Gastrocnemius medialis (tissue), 4 donors: ENCODE measurements around the gene EYA3. TPM values are rescaled to one million over a fixed set of nuclear protein-coding genes. Genes with fewer than 3 reads are reported as not detected.
A peak's percentile ranks its signal among the peaks of the same experiment; 100 is the strongest.

Experiments used
- ATAC-seq, 2 donors: fragments of 150-250 bp; one replicate each; pipeline ENCODE4 v1.9.1; 2016
- DNase-seq, 2 donors: peaks; one replicate each; pipeline ENCODE4 v3.0.0-alpha.2; 2019
- H3K27ac ChIP-seq, 4 donors: fragments of 200-600 bp; sonication (generic); 1 replicate in 1 of 4; 2 replicates in 3 of 4; pipeline ENCODE4 v1.5.1; 2016 to 2018; ENCODE audit warnings: mild to moderate bottlenecking in 2 of 4, moderate library complexity in 1 of 4
- H3K27me3 ChIP-seq, 3 donors: fragments of 200-600 bp; sonication (generic) in 2 of 3; 1 replicate in 1 of 3; 2 replicates in 2 of 3; pipeline versions ENCODE4 v1.5.1 to v1.6.0; 2016 to 2019; ENCODE audit warnings: mild to moderate bottlenecking in 1 of 3, moderate library complexity in 1 of 3
- H3K36me3 ChIP-seq, 2 donors: fragments of 200-600 bp; sonication (generic) in 1 of 2; one replicate each; pipeline ENCODE4 v1.5.1; 2017 to 2018
- H3K4me1 ChIP-seq, 2 donors: fragments of 200-600 bp; sonication (generic) in 1 of 2; one replicate each; pipeline ENCODE4 v1.5.1; 2016 to 2017; ENCODE audit warnings: mild to moderate bottlenecking in 2 of 2
- H3K4me3 ChIP-seq, 4 donors: fragments of 200-600 bp; sonication (generic) in 3 of 4; 1 replicate in 1 of 4; 2 replicates in 3 of 4; pipeline ENCODE4 v1.5.1; 2016 to 2019; ENCODE audit warnings: mild to moderate bottlenecking in 2 of 4
- H3K9me3 ChIP-seq, 3 donors: fragments of 200-600 bp; sonication (generic) in 2 of 3; 1 replicate in 1 of 3; 2 replicates in 2 of 3; pipeline ENCODE4 v1.5.1; 2016 to 2019
- CTCF ChIP-seq, 5 experiments: fragments of 450-650 bp in 3 of 5; fragments of 200-600 bp in 2 of 5; sonication (generic) in 2 of 5; IDR thresholded peaks in 4 of 5; conservative IDR thresholded peaks in 1 of 5; 1 replicate in 4 of 5; 2 replicates in 1 of 5; pipeline ENCODE4 v1.5.1; 2016 to 2019; ENCODE audit warnings: antibody characterized with exemption in 5 of 5, mild to moderate bottlenecking in 3 of 5, moderate library complexity in 3 of 5
- POLR2A ChIP-seq, 2 donors: fragments of 450-650 bp; IDR thresholded peaks; one replicate each; pipeline ENCODE4 v1.6.1; 2017; ENCODE audit warnings: antibody characterized with exemption in 2 of 2, mild to moderate bottlenecking in 2 of 2, moderate library complexity in 2 of 2
- in situ Hi-C, 4 donors: fragments of 200-750 bp; cut with MboI; loops; one replicate each; pipeline versions ENCODE4 v1.15.0 to v1.8.0; 2017; ENCODE audit warnings: low sequenced_read_pairs in 4 of 4
- intact Hi-C: fragments of 100-400 bp; cut with DNase I; formaldehyde crosslinking; loops from one replicate; pipeline ENCODE4 v1.15.1; 2023; ENCODE audit warnings: low total_unique reads
- total RNA-seq, 4 donors: library from RNA; depleted of rRNA; stranded (reverse); fragments of >200 nt; gene quantifications; one replicate each; pipeline versions ENCODE4 v1.1.0 to v1.2.3, GENCODE V29; 2016

Gene EYA3
- total RNA-seq, 4 donors from 2014 or later: 9.2 to 19.5 (median 15.4) TPM

- Histone ChIP-seq H3K9me3 (no peaks in the 10 kb centered on the region), H3K27ac (peak overlapping the region; percentile 50 to 81 (median 66)), H3K36me3 (no peaks in the 10 kb centered on the region), H3K27me3 (no peaks in the 10 kb centered on the region), H3K4me3 (no peak overlapping the region), H3K4me1 (peaks cover 43 to 52% of the 10 kb centered on the region in 2 donors)
- intact Hi-C loops: no loop called here
- in situ Hi-C loops: no loop called here
- ATAC-seq (peak; percentile 47 to 68), DNase-seq (no peak)
- TF ChIP-seq CTCF (IDR thresholded peaks at IDR 0.05 in 4 of 5, conservative IDR thresholded peaks at IDR 0.05 in 1 of 5) (no peak), POLR2A (IDR thresholded peaks at IDR 0.05) (no peak)
Observed at GRCh38 chr1:28078680-28079626, 9.5 kb downstream of the EYA3 start.

GRCh38 chr1:28078262-28078661 is 10.1 kb downstream of the EYA3 start:
- intact Hi-C loops: no loop called here
- Histone ChIP-seq H3K4me1 (peaks cover 43 to 47% of the 10 kb centered on the region in 2 donors), H3K36me3 (no peaks in the 10 kb centered on the region), H3K4me3 (no peak overlapping the region), H3K27ac (peak overlapping the region; percentile 50 to 81 (median 66)), H3K27me3 (no peaks in the 10 kb centered on the region), H3K9me3 (no peaks in the 10 kb centered on the region)
- ATAC-seq (peak; percentile 64 to 71), DNase-seq (no peak)
- in situ Hi-C loops: no loop called here
- TF ChIP-seq CTCF (IDR thresholded peaks at IDR 0.05 in 4 of 5, conservative IDR thresholded peaks at IDR 0.05 in 1 of 5): no peak
- no peak for TF ChIP-seq POLR2A (IDR thresholded peaks at IDR 0.05)

GRCh38 chr1:28074892-28075511 is 13.4 kb downstream of the EYA3 start:
- H3K36me3 ChIP-seq: no peaks in the 10 kb centered on the region
- peak overlapping the region in 3 of 4 donors; percentile 15 to 49 (median 22) for H3K27ac ChIP-seq
- TF ChIP-seq CTCF (IDR thresholded peaks at IDR 0.05 in 4 of 5, conservative IDR thresholded peaks at IDR 0.05 in 1 of 5) (no peak), POLR2A (IDR thresholded peaks at IDR 0.05) (no peak)
- ATAC-seq (no peak), DNase-seq (no peak)
- in situ Hi-C loops: no loop called here
- H3K4me1 ChIP-seq: peaks cover 47 to 57% of the 10 kb centered on the region in 2 donors
- no peaks in the 10 kb centered on the region for H3K9me3 ChIP-seq
- H3K27me3 ChIP-seq: no peaks in the 10 kb centered on the region
- no peak overlapping the region for H3K4me3 ChIP-seq
- intact Hi-C loops: no loop called here

GRCh38 chr1:28073867-28074266 is 14.5 kb downstream of the EYA3 start:
- H3K4me1 ChIP-seq: peaks cover 42 to 50% of the 10 kb centered on the region in 2 donors
- no peaks in the 10 kb centered on the region for H3K9me3 ChIP-seq
- ATAC-seq: no peak

More at GRCh38 chr1:28073867-28074266, 14.5 kb downstream of the EYA3 start:
- no peak for DNase-seq
- Histone ChIP-seq H3K36me3 (no peaks in the 10 kb centered on the region), H3K4me3 (no peak overlapping the region), H3K27me3 (no peaks in the 10 kb centered on the region), H3K27ac (no peak overlapping the region)
- TF ChIP-seq CTCF (IDR thresholded peaks at IDR 0.05 in 4 of 5, conservative IDR thresholded peaks at IDR 0.05 in 1 of 5): no peak
- no peak for TF ChIP-seq POLR2A (IDR thresholded peaks at IDR 0.05)
- intact Hi-C loops (no loop called here), in situ Hi-C loops (no loop called here)
